Stimulated activated CD4-positive, alpha-beta T cell treated with anti-CD3 and anti-CD28 coated beads, Interleukin-1b, Interleukin-23, amount 100 ng/mL, for 24 hours (primary cell): ENCODE data around the gene SESN2.

Experiments used
- DNase-seq, 4 experiments: peaks; one replicate each; pipeline ENCODE4 v3.0.0-alpha.2; 2020; ENCODE audit warnings: low read depth in 4 of 4, low spot score in 1 of 4

The SESN2 gene

DNA sequence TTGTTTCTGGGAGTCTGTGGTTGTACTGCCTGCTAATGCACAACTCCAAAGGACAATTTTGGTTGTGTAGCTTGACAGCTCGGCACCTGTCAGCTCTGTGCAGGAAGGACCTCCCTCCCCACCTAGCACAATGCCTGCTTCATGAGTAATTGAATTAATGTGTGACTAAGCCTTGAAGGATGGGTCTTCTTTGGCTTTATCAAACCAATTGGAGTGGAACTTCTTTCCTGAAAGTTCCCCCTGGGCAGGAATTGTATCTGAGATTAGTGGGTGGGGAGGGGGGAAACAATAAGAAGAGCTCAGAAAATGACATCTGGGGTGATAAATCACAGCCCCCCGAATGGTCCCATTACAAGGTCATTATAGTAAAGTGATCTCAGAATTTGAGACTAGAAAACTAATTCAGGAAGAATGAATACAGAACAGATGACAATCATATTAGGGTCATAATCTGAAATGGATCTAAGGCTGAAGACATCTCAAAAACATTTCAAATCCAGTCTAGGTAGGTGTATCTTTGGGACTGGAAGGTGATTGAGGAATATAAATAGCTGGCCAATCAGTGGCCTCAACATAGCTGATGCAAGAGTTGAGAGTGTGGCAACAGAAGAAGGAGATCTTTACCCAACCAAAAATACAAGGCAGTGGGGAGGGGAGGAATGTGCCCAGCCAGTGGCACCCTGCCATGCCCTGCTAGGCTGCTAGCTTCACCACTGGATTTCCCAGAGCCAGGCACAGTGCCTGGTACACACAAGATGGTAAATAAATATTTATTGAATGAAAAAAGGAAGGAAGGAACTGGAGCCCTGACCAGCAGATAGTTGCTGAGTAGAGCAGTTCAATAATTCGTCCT lies 10.1 kb upstream of the SESN2 start:
- no peak for DNase-seq

DNA sequence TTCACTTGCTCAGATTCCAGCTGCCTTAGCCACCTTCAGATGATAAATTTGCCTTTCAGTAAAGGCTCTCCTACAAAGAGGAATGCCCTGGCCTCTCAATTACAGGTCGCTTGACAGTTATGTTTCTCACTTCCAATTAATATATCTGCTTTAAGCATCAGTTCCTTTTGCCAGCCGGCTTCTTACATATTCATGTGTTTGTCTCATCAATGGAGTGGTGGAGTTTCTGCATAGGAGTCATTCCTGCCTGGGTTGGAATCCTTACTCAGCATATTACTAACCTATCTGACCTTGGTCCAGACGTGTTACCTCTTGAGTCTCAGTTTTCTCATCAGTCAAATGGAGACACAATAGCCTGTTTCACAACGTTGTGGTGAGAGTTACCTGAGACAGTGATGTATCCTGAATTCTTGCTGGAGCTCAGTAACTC lies 9.4 kb upstream of the SESN2 start:
- no peak for DNase-seq

DNA sequence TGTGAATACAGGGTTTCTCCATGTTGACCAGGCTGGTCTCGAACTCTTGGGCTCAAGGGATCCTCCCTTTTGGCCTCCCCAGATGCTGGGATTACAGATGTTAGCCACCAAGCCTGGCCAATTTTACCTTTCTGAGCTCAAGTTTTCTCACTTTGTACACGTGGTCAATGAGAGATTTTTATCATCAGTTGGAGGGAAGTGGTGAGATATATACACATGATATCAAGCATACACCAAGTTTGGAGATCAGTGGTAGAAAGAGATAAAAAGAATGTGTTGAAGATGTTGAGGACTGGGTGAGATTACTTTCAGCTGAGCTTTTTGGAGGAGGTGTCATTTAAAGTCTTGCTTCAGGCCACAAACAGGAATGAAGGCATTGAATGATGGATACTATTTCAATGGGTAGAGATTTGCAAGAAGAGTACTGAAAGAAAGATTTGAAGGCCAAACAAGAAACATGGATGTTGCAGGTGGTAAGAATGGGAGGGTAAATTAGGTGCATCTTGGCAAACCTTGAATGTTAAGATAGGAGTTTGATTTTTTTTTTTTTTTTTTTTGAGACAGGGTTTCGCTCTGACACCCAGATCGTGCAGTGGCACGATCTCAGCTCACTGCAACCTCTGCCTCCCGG lies 3.0 kb upstream of the SESN2 start:
- DNase-seq, result no peak

DNA sequence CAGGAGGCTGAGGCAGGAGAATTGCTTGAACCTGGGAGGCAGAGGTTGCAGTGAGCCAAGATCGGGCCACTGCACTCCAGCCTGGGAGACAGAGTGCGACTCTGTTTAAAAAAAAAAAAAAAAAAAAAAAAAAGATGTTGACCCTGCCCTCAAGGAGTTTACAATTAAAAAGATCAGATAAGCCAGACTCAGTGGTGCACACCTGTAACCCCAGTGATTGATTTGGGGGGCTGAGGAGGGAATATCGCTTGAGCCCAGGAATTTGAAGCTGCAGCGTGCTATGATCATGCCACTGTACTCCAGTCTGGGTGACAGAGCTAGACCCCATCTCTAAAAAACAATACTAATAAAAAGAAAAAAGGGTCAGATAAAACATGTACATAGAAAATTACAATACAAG lies 1.6 kb upstream of the SESN2 start:
- DNase-seq, result no peak

DNA sequence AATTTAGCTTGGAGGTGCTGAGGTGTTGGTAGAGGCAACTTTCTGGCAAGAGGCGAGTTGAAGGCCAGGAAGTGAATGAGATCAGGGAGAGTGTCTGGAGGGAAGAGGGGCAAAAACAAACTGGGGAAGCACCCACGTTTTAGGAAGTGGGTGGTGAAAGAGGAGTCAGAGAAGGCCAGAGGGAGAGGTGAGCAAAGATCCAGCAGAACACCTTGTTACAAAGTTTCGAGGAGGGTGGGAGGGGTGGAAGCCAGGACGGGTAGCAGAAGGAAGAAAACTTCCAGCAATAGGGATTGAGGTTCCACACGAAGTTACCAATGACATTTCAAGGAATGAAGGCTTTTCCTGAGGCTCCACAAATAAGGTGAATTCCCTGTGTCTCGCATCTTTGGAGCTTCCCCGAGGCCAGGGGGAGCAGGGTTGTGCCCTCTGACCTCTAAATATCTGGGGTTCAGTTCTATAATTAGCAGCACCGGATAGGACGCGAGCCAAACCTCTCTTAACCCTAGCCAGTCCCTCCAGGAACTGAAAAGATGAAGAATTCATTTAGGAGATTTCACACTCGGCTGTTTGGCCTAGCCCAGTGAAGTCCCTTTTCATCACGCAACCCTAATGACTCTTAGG lies 578 bp upstream of the SESN2 start:
- no peak for DNase-seq

DNA sequence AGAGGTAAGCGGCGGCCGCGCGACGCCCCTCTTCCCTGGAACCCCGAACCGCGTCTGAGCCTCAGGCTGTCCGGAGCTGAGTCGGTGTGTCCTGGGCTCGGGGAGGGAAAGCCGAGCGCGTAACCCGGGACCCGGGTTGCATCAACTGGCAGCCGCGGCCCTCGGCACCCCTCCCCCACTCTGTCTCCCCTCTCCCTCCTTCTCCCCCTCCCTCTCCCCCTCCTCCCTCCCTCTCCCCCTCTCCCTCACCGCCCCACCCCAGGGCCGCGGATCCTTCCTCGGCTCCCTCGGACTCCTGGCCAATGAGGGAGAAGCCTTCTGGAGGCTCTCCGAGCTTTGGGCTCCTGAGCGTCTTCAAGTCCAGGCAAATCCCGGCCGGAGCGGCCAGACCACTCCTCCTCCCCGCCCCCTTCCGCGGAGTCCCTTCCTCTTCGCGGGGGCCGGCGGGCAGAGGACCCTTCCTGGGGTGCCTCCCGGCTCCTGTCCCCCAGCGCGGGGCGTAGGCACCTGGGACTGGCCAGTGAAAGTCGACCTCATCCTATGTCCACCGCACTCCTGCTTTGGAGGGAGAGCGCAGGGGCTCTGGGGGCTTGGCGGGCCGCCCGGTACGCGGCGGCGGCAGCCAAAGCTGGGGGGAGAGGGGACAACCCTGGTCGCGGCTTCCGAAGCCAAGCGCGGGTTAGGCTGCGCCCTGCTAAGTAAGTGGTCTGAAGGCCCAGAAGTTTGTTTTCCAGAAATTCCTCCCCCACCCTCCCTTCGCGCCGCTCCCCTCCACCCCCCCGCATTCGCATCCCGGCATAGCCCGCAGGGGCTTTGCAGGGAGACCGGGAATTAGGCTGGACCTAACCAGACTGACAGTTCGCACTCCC lies 850 bp downstream of the SESN2 start:
- no peak for DNase-seq

DNA sequence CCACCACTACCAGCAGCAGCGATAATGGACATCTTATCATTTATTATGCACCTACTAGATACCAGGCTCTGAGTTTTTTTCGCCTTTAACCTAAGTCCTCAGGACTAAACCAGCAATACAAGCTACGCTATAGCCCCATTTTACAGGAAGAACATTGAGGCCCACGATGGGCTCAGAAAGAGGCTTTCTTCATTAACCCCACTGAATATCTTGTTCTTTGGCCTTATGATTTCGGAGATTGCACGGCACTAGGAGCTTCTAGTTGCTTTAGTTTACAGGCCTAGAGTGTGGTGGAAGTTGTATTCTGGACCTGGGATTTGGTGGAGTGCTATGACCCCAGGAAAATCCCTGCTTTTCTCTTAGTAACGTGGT lies 1.5 kb downstream of the SESN2 start:
- DNase-seq, result no peak

DNA sequence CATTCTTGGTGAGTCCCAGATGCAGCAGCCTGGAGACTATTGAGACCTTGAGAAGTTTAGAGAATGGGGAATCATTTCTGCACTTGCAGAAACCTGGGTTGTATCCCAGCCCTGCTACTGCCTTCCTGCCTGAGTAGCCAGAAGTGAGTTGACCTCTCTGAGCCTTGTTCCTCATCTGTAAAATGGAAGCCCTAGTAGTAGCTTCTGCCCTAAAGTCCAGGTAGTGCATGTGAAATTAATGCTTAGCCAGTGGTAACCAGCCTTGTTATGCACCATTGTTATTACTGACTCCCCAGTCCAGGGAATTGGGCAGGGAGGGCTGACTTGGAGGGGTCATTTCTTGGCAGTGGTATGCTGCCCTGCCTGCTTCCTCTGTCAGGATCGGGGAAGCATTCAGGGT lies 5.6 kb downstream of the SESN2 start:
- DNase-seq, result no peak

DNA sequence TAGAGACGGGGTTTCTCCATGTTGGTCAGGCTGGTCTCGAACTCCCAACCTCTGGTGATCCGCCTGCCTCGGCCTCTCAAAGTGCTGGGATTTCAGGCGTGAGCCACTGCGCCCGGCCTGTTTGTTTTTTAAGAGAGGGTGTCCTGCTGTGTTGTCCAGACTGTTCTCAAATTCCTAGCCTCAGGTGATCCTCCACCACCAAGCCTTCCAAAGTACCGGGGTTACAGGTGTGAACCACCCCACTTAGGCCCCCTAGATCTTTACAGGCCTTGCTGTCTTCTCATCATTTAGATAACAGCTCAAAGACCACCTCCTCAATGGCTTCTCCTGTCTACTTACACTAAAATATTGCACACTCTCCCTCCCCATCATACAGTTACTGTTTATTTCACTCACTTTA lies 6.3 kb downstream of the SESN2 start:
- DNase-seq, result no peak

DNA sequence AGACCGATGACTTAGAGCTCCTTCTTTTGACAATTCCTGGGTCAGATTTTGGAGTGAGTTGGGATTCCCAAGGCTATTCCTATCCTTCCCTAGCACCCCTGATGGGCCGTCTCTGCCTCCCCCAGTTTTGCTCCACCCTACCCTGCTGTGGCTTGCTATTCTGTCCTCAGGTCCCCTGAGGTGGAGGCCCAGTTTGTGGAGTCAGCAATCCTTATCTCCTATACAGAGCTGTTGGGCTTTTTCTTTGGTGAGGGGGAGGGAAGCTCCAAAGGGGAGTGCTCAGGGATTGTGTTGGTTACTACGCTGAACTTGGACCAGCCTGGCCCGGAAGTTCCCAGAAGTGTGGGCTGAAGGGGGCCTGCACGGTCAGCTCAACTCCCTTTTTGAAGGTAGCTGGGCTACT lies 7.6 kb downstream of the SESN2 start:
- no peak for DNase-seq

DNA sequence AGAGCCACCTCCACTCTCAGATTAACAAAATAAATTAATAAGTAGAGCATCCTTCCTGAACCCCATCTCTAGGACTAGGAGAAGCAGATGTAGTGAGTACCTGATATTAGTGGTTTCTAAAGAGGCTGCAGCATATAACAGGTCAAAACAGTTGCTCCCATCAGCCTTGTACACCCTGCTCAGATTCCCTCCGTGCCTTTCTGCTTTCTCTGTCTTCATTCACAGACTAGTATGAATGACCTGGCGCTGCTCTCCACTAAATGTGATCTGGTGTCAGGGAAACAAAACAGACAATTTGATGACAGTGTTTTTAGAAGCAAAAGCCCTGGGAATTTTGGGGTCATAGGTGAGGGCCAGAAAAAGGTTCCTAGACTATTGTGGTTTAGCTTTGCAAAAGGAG lies 8.3 kb downstream of the SESN2 start:
- DNase-seq, result no peak

DNA sequence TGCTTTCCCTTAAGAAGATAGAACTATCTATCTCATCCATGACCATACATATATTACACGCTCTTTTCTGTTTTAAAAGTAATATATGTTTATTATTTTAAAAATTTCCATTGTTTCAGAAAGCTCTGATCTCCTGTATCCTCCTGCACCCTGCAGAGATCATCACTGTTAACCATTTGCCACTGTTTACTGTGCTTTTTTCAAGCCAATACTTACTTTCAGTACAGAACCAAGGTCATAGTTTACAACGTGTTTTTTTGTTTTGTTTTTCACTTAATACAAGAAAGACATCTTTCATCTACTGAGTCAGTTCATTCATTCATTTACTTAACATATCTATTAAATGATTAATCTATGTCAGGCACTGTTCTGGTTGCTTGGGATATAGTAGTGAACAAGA lies 10.2 kb downstream of the SESN2 start:
- no peak for DNase-seq

DNA sequence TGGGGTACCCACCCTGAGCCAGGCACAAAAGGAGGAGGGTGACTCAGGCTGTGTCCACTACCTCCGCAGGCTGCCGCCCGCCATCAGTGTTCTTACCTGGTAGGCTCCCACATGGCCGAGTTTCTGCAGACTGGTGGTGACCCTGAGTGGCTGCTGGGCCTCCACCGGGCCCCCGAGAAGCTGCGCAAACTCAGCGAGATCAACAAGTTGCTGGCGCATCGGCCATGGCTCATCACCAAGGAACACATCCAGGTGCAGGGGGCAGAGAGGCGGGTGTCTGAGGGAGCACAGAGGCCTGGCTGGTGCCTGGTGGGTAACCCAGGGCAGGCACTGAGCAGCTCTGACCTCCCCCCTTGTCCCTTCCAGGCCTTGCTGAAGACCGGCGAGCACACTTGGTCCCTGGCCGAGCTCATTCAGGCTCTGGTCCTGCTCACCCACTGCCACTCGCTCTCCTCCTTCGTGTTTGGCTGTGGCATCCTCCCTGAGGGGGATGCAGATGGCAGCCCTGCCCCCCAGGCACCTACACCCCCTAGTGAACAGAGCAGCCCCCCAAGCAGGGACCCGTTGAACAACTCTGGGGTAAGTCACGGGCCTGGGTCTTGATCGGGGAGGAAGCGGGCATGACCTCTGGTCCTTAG lies 13.0 kb downstream of the SESN2 start:
- DNase-seq, result no peak

DNA sequence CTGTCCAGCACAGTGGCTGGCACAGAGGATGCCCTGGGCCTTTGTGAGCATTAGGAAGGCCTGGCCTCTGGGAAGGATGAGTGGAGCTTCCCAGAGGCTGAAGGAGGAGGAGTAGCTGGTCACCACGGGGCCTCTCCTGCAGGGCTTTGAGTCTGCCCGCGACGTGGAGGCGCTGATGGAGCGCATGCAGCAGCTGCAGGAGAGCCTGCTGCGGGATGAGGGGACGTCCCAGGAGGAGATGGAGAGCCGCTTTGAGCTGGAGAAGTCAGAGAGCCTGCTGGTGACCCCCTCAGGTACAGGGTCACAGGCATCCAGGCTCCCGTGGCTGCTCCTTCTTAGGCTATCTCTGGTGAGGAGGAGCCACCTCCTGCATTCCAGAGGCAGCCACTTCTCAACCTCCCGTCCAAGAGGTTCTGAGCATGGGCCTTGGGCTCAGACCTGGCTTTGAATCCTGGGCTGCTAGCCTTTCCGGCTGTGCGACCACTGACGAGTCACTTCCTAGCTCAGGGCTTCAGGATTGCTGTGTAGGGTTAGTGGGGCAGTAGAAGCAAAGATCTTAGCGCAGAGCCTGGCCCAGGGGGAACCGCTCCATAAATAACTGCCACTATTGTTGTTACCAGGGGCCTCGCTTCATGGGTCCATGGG lies 14.0 kb downstream of the SESN2 start:
- DNase-seq, result no peak

DNA sequence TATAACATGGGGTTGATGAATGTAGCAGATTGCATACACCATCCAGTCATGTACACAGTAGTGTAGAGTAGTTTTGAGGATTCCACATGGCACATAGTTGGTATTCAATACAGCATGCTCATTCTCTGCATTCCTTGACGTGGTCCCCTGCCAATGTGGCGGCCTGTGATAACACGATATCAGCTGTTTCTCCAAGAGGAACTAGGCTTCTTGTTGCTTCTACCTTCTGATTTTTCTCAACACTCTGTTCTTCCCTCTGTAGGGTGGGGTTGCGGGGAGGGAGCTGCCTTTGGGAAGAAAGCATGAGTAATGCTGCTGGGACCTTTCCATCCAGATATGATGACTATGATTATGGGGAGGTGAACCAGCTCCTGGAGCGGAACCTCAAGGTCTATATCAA lies 19.4 kb downstream of the SESN2 start:
- DNase-seq, result no peak

DNA sequence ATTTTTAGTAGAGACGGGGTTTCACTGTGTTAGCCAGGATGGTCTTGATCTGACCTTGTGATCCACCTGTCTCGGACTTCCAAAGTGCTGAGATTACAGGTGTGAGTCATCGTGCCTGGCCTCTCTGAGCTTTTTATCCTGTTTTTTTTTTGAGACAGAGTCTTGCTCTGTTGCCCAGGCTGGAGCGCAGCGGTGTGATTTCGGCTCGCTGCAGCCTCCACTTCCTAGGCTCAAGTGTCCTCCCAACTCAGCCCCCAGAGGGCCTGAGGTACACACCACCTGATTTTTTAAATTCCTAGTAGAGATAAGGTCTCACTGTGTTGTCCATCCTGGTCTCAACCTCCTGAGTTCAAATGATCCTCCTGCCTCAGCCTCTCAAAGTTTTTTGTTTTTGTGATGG lies 20.4 kb downstream of the SESN2 start:
- DNase-seq, result no peak

DNA sequence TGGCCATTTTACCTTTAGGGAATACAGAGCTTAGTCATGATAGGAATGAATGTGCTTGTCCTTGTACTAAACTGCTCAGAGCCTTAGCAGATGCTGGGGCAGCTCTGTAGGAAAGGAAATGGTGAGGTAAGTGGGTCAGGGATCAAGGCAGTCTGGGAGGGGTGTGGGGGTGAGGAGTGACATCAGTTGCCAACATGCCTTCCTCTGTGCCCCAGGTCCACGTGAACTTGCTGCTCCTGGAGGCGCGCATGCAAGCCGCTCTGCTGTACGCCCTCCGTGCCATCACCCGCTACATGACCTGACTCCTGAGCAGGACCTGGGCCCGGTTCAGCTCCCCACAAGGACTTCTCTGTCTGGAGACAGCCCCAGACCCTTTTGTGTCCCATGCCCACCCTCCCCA lies 21.2 kb downstream of the SESN2 start:
- no peak for DNase-seq

DNA sequence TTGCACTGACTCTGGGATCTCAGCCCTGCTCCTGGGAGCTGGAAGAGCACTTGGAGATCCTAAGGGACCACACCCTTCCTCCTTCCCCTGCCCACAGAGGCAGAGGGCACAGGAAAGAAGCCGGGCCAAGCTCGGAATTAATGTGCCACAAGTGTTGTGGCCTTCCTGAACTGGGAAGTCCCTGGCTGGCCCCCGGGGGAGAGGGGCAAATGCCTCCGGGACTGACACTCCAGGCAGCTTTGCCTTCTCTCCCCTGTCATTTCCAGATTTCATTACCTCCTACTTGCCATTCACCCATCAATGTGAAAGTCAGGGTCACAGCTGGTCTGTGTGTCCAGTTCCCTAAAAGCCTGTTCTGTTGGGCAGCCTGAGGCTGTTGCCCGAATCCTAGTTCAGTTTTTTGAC lies 21.7 kb downstream of the SESN2 start:
- DNase-seq, result no peak

DNA sequence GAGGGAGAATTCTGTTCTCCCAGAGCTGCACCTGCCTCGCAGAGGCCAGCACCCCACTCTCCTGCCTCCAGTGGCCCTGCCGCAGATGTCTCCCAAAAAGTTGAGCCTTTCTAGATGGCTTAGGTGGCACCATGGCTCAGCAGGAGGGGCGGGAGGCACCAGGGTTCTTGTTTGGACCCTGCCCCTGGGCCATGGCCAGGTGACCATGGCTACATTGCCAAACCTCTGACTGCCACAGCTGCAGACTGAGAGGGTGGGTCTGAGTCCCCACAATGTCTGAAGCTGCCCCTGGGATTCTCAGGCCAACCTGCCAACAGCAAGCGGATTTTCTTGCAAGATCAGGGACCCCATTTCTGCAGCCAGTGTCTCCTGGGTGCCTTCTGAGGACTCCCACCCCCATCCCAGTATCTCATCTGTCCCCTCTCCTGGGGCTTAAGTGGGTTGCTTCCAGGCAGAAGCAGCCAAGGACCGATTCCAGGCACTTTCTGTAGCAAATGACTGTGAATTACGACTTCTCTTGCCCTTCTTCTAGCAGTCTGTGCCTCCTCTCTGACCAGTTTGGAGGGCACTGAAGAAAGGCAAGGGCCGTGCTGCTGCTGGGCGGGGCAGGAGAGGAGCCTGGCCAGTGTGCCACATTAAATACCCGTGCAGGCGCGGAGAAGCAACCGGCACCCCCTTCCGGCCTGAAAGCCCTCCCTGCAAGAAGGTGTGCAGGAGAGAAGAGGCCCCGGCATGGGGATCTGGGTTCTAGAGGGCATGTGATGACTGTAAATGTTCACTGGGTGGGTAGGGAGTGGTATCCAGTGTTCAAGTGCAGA lies 22.5 kb downstream of the SESN2 start:
- no peak for DNase-seq
